ENCODE results near the gene KIF5B. TPM values are rescaled to one million over a fixed set of nuclear protein-coding genes. Genes with fewer than 3 reads are reported as not detected.

Gene KIF5B
- total RNA-seq, 1 experiment from 2014 or later = 70.5 TPM

- H3T11ph ChIP-seq (ENCODE audit: low read length) = no peak overlapping the region
- no peaks in the 10 kb centered on the region for H3K27me3 ChIP-seq (ENCODE audit: insufficient read depth, low read length)
- H3K56ac ChIP-seq (ENCODE audit: insufficient read length, low read depth, low read length) = no peak overlapping the region
- no peak overlapping the region for H2AK5ac ChIP-seq (ENCODE audit: insufficient read length, low read length)
- H3K4me3 Mint-ChIP-seq = no peak overlapping the region
- H3K4ac ChIP-seq (ENCODE audit: low read depth, low read length) = no peak overlapping the region
- H2BK120ac ChIP-seq (ENCODE audit: low read depth, low read length, poor library complexity, severe bottlenecking) = no peak overlapping the region
- WGBS (ENCODE audit: extremely low coverage, insufficient read length, low lambda C conversion rate) = no CpG with 5 or more reads among the region's 2 CpGs
- H2BK20ac ChIP-seq (ENCODE audit: low read depth, low read length, poor library complexity, severe bottlenecking) = no peak overlapping the region
- peaks cover 9% of the 10 kb centered on the region; the same call in 1 of the 2 replicates for H3K4me1 ChIP-seq (ENCODE audit: insufficient read depth, low read length)
- no peak overlapping the region for H3K27ac Mint-ChIP-seq
- no peak overlapping the region for H4K5ac ChIP-seq (ENCODE audit: insufficient read length, low read depth, low read length)
- H3K9ac ChIP-seq (ENCODE audit: extremely low read depth, insufficient read length, low read length) = no peak overlapping the region
- H3K23ac ChIP-seq (ENCODE audit: insufficient read length, low read depth, low read length) = no peak overlapping the region
- H3K18ac ChIP-seq (ENCODE audit: insufficient read length, low read depth, low read length) = no peak overlapping the region
- no peak overlapping the region for H4K8ac ChIP-seq (replicated peaks; ENCODE audit: insufficient read length, low read depth, low read length)
- no peaks in the 10 kb centered on the region for H3K27me3 Mint-ChIP-seq (ENCODE audit: low read depth)
- no peak overlapping the region for H2BK15ac ChIP-seq (ENCODE audit: low read depth, low read length)
- H3K27ac ChIP-seq (ENCODE audit: insufficient read length, low read depth, low read length) = no peak overlapping the region
- no peak overlapping the region for H2BK5ac ChIP-seq (ENCODE audit: insufficient read length, low read length)
- no peaks in the 10 kb centered on the region for H3K79me2 ChIP-seq (ENCODE audit: insufficient read depth, low read length)
- H4K91ac ChIP-seq (ENCODE audit: insufficient read length, low read depth, low read length) = no peak overlapping the region
- H2AFZ ChIP-seq (ENCODE audit: low read length) = no peak overlapping the region
- no peaks in the 10 kb centered on the region for H3K9me3 ChIP-seq (ENCODE audit: control insufficient read depth, low read depth, low read length)
- H3K4me2 ChIP-seq (ENCODE audit: insufficient read depth, insufficient read length, low read length) = no peak overlapping the region
- H3K36me3 Mint-ChIP-seq (ENCODE audit: insufficient read depth in 1 of 3, low read depth in 3 of 3) = peaks cover 0 to 17% (median 17%) of the 10 kb centered on the region in 3 experiments; a peak in 5 of 7 replicates
- DNase-seq = no peak
- peaks cover 16 to 21% of the 10 kb centered on the region in 2 experiments for H3K4me1 Mint-ChIP-seq
- H3K9me3 Mint-ChIP-seq = peaks cover 11 to 21% of the 10 kb centered on the region in 2 experiments; a peak in 4 of 5 replicates
- TF ChIP-seq CTCF (conservative IDR thresholded peaks at IDR 0.05) = no peak
- no peaks in the 10 kb centered on the region for H4K20me1 ChIP-seq (ENCODE audit: control insufficient read depth, insufficient read depth, insufficient read length)
- no peak overlapping the region for H2BK12ac ChIP-seq (ENCODE audit: insufficient read length, low read depth, low read length)
- no peaks in the 10 kb centered on the region for H3K79me1 ChIP-seq (ENCODE audit: insufficient read depth, low read depth, low read length, poor library complexity, severe bottlenecking)
- no peaks in the 10 kb centered on the region for H3K23me2 ChIP-seq (ENCODE audit: insufficient read length, low read depth, low read length, poor library complexity, severe bottlenecking)
- no peak overlapping the region for H3K14ac ChIP-seq (ENCODE audit: insufficient read depth, low read length)
Measured at GRCh38 chr10:31978156-31978483, 78.1 kb downstream of the KIF5B start.

All from H9 (cell line).